Measurements from ENCODE around the gene PHC2.

GRCh38 chr1:33425900-33426299 is 5.0 kb downstream of the PHC2 start:
- TF ChIP-seq CTCF (IDR thresholded peaks at IDR 0.05; ENCODE audit: insufficient read depth, low read length, poor library complexity, severe bottlenecking) (no peak), EZH2phosphoT487 (conservative IDR thresholded peaks at IDR 0.05; ENCODE audit: low read length) (no peak)
